22Rv1 (cell line): ENCODE data around the gene AGTRAP.

Experiments
- CTCF ChIP-seq: fragments of 450-650 bp; IDR thresholded peaks from 2 replicates; pipeline ENCODE4 v1.5.1; 2017; ENCODE audit warnings: mild to moderate bottlenecking
- ZFX ChIP-seq: fragments of 450-650 bp; IDR thresholded peaks from 2 replicates; pipeline ENCODE4 v1.6.1; 2017; ENCODE audit warnings: antibody characterized with exemption, borderline replicate concordance

GRCh38 chr1:11700601-11701467 is 35.1 kb upstream of the AGTRAP start:
- TF ChIP-seq CTCF, result no peak
- no peak for TF ChIP-seq ZFX
